Lower leg skin (tissue), 4 donors: ENCODE results near the gene TESK2. TPM values are rescaled to one million over a fixed set of nuclear protein-coding genes. Genes with fewer than 3 reads are reported as not detected.

Source experiments
- DNase-seq, 2 donors: peaks; one replicate each; pipeline ENCODE4 v3.0.0-alpha.2; 2019; ENCODE audit warnings: low spot score in 2 of 2
- H3K4me3 ChIP-seq: fragments of 200-600 bp; sonication (generic); 2 replicates; pipeline ENCODE4 v1.5.1; 2017; ENCODE audit warnings: mild to moderate bottlenecking, low read depth; ENCODE audit not compliant: poor library complexity, severe bottlenecking
- CTCF ChIP-seq, 3 donors: fragments of 450-650 bp; IDR thresholded peaks; one replicate each; pipeline ENCODE4 v1.5.1; 2016; ENCODE audit warnings: antibody characterized with exemption in 3 of 3, mild to moderate bottlenecking in 3 of 3, moderate library complexity in 2 of 3
- POLR2A ChIP-seq, 2 donors: fragments of 450-650 bp; IDR thresholded peaks; one replicate each; pipeline ENCODE4 v1.6.1; 2016 to 2017; ENCODE audit warnings: antibody characterized with exemption in 2 of 2, mild to moderate bottlenecking in 1 of 2, moderate library complexity in 1 of 2
- WGBS, 2 donors: methylation state at CpG; one replicate each; pipeline ENCODE4 v1.1.5; 2018; 5-methylcytosine and 5-hydroxymethylcytosine counted together
- intact Hi-C: fragments of 100-400 bp; cut with DNase I; formaldehyde crosslinking; loops from one replicate; pipeline ENCODE4 v1.15.0; 2023; ENCODE audit warnings: low total_unique reads
- total RNA-seq, 4 donors: library from RNA; depleted of rRNA; stranded (reverse); fragments of >200 nt; gene quantifications; one replicate each; pipeline ENCODE4 v1.1.0, GENCODE V29; 2016

The TESK2 gene
- total RNA-seq, 4 donors from 2014 or later, result 16.9 to 23.8 (median 20.0) TPM

GRCh38 chr1:45299296-45299695 lies 191.7 kb downstream of the TESK2 start:
- no peak for DNase-seq
- no peak for TF ChIP-seq CTCF (IDR thresholded peaks at IDR 0.05)
- TF ChIP-seq POLR2A (IDR thresholded peaks at IDR 0.05), result no peak
- intact Hi-C loops, result loop anchor here (5.0 to 10.0 kb wide), 2 partner anchors 277 to 464 kb away; no protein-coding TSS in a partner anchor
- WGBS, 2 donors, result 75 to 77% methylated on average over 1 of the region's 1 CpG
- no peak overlapping the region for H3K4me3 ChIP-seq

GRCh38 chr1:45297666-45298356 lies 193.2 kb downstream of the TESK2 start:
- 71 to 74% methylated on average over 8 of the region's 8 CpGs for WGBS, 2 donors
- intact Hi-C loops, result loop anchor here (5.0 to 10.0 kb wide), 2 partner anchors 276 to 463 kb away; no protein-coding TSS in a partner anchor
- H3K4me3 ChIP-seq, result no peak overlapping the region
- no peak for DNase-seq
- no peak for TF ChIP-seq CTCF (IDR thresholded peaks at IDR 0.05)
- TF ChIP-seq POLR2A (IDR thresholded peaks at IDR 0.05), result no peak

Other genes with a start within 250 kb of the TESK2 start
- under 1 TPM; 0.34 to 0.91 (median 0.63) TPM for gene HPDL, start 164.3 kb downstream of the TESK2 start, total RNA-seq
- gene TOE1, start 151.0 kb downstream of the TESK2 start, total RNA-seq, result 10 to 100 TPM in 2 of 4 donors, 1 to 10 TPM in 2; 6.0 to 11.9 (median 9.6) TPM
- gene MUTYH, start 150.7 kb downstream of the TESK2 start, total RNA-seq, result 10 to 100 TPM; 18.6 to 26.7 (median 24.6) TPM
- 1 to 10 TPM in 3 of 4 donors, under 1 TPM in 1; 0.46 to 1.7 (median 1.3) TPM for gene CCDC163, start 8.9 kb upstream of the TESK2 start, total RNA-seq
- 1 to 10 TPM; 1.3 to 3.8 (median 3.0) TPM for gene MMACHC, start 9.1 kb upstream of the TESK2 start, total RNA-seq
- 100 to 1,000 TPM; 216 to 325 (median 281) TPM for gene PRDX1, start 30.7 kb upstream of the TESK2 start, total RNA-seq
- gene AKR1A1, start 59.7 kb upstream of the TESK2 start, total RNA-seq, result 10 to 100 TPM; 42.1 to 79.2 (median 57.8) TPM
- 10 to 100 TPM; 35.4 to 64.4 (median 52.3) TPM for gene NASP, start 92.9 kb upstream of the TESK2 start, total RNA-seq
- 1 to 10 TPM; 1.4 to 2.1 (median 1.7) TPM for gene CCDC17, start 132.9 kb upstream of the TESK2 start, total RNA-seq
- 100 to 1,000 TPM; 109 to 121 (median 111) TPM for gene GPBP1L1, start 195.4 kb upstream of the TESK2 start, total RNA-seq
- 10 to 100 TPM; 21.8 to 32.9 (median 22.8) TPM for gene TMEM69, start 197.0 kb upstream of the TESK2 start, total RNA-seq